ENCODE results near the gene SRI. TPM values are rescaled to one million over a fixed set of nuclear protein-coding genes. Genes with fewer than 3 reads are reported as not detected.

SRI gene
- polyA plus RNA-seq, 1 of the 3 experiments (the other 2 are of a cell fraction), result 197 TPM

DNA sequence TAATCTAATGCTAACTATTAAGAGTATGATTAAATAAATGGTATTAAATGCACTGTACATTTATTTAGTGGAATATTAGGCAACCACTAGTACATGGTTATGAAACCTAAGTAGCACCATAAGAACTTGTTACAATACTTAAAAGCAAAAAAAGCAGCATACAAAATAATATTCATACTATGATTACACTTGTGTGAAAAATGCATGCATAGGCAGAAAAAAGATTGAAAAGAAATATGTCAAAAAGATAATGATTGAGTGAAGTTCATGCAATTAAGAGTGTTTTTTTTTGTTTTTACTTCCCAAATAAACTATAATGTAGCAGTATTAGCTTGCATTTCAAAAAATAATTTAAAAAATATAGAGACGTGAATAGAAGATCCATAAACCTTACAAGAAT, 20.0 kb upstream of the SRI start:
- H3K27ac ChIP-seq (ENCODE audit: low read depth in 2 of 2, low read length in 1 of 2), result no peak overlapping the region
- H3K9ac ChIP-seq, result no peak overlapping the region
- whole genome bisulfite sequencing (ENCODE audit: low lambda C conversion rate), result 57% methylated on average over 1 of the region's 1 CpG
- ChIA-PET CTCF (interaction anchor here (1.1 kb wide), 1 partner anchor 25 kb away, joined by 4 read pairs; no protein-coding TSS in a partner anchor), POLR2A (no interaction called here)
- H2AFZ ChIP-seq (ENCODE audit: low read depth), result no peak overlapping the region
- no peaks in the 10 kb centered on the region; the same call in 1 of the 2 replicates for H3K27me3 ChIP-seq (ENCODE audit: insufficient read depth)
- no peaks in the 10 kb centered on the region for H3K9me3 ChIP-seq
- TF ChIP-seq TAF1 (IDR thresholded peaks at IDR 0.05; ENCODE audit: borderline replicate concordance, low read depth, low read length) (no peak), FOXM1 (IDR thresholded peaks at IDR 0.05; ENCODE audit: low read depth) (no peak), TEAD4 (IDR thresholded peaks at IDR 0.05; ENCODE audit: borderline replicate concordance, insufficient read depth) (no peak), MEF2A (IDR thresholded peaks at IDR 0.05; ENCODE audit: borderline replicate concordance, low read depth) (no peak)
- no peak overlapping the region for H3K4me2 ChIP-seq
- no peak for DNase-seq
- H3K9me2 ChIP-seq, result no peaks in the 10 kb centered on the region
- no peaks in the 10 kb centered on the region for H3F3A ChIP-seq (replicated peaks; ENCODE audit: insufficient read depth)
- no peaks in the 10 kb centered on the region for H4K20me1 ChIP-seq (ENCODE audit: insufficient read depth)
- no peak overlapping the region for H3K4me3 ChIP-seq (ENCODE audit: low read depth in 2 of 2, low read length in 1 of 2)
- no peaks in the 10 kb centered on the region for H3K79me2 ChIP-seq (ENCODE audit: insufficient read depth)
- H3K36me3 ChIP-seq (replicated peaks in 1 of 2; ENCODE audit: control insufficient read depth in 1 of 2, insufficient read depth in 2 of 2, low read length in 1 of 2), result no peaks in the 10 kb centered on the region
- peaks cover 0 to 4% of the 10 kb centered on the region in 2 experiments; a peak in 2 of 4 replicates for H3K4me1 ChIP-seq (ENCODE audit: control insufficient read depth in 1 of 2, insufficient read depth in 2 of 2, low read depth in 1 of 2, low read length in 1 of 2)

DNA sequence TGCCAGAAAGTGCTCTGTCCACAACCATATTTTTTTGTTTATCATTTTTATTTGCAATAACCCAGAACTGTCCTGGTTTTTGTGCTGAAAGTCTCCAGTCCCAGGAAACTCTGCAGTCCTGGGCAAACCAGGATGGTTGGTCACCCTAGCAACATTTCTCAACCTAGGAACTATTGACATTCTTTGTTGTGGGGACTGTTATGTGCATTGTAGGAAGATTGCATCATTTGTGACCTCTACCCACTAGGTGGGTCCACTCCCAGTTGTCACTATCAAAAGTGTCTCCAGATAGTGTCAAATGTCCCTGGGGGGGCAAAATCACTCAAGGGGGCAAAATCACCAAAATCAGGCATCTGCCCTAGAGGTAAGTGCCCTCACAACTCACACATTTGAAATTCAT, 14.0 kb upstream of the SRI start:
- Histone ChIP-seq H3K27ac (ENCODE audit: low read depth in 2 of 2, low read length in 1 of 2) (no peak overlapping the region), H3K4me2 (no peak overlapping the region), H4K20me1 (ENCODE audit: insufficient read depth) (no peaks in the 10 kb centered on the region), H3K9me2 (no peaks in the 10 kb centered on the region), H3K79me2 (ENCODE audit: insufficient read depth) (no peaks in the 10 kb centered on the region), H3K27me3 (ENCODE audit: insufficient read depth) (no peaks in the 10 kb centered on the region; the same call in 1 of the 2 replicates), H2AFZ (ENCODE audit: low read depth) (no peak overlapping the region), H3K4me1 (ENCODE audit: control insufficient read depth in 1 of 2, insufficient read depth in 2 of 2, low read depth in 1 of 2, low read length in 1 of 2) (no peaks in the 10 kb centered on the region), H3K9me3 (no peaks in the 10 kb centered on the region), H3K4me3 (ENCODE audit: low read depth in 2 of 2, low read length in 1 of 2) (no peak overlapping the region), H3F3A (replicated peaks; ENCODE audit: insufficient read depth) (no peaks in the 10 kb centered on the region), H3K36me3 (replicated peaks in 1 of 2; ENCODE audit: control insufficient read depth in 1 of 2, insufficient read depth in 2 of 2, low read length in 1 of 2) (no peaks in the 10 kb centered on the region), H3K9ac (no peak overlapping the region)
- TF ChIP-seq GATA2 (CRISPR knock-in tag; IDR thresholded peaks at IDR 0.05), result no peak
- no peak for TF ChIP-seq JUND (IDR thresholded peaks at IDR 0.05)
- TF ChIP-seq POLR2AphosphoS5 (IDR thresholded peaks at IDR 0.05; ENCODE audit: low read depth, low read length), result no peak
- no peak for TF ChIP-seq FOXM1 (IDR thresholded peaks at IDR 0.05; ENCODE audit: low read depth)
- no peak for TF ChIP-seq MEF2A (IDR thresholded peaks at IDR 0.05; ENCODE audit: borderline replicate concordance, low read depth)
- TF ChIP-seq FOXJ3 (CRISPR knock-in tag; IDR thresholded peaks at IDR 0.05), result no peak
- TF ChIP-seq RXRA (IDR thresholded peaks at IDR 0.05; ENCODE audit: borderline replicate concordance, low read depth), result no peak
- TF ChIP-seq, protein P1, sequence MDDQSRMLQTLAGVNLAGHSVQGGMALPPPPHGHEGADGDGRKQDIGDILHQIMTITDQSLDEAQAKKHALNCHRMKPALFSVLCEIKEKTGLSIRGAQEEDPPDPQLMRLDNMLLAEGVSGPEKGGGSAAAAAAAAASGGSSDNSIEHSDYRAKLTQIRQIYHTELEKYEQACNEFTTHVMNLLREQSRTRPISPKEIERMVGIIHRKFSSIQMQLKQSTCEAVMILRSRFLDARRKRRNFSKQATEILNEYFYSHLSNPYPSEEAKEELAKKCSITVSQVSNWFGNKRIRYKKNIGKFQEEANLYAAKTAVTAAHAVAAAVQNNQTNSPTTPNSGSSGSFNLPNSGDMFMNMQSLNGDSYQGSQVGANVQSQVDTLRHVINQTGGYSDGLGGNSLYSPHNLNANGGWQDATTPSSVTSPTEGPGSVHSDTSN (IDR thresholded peaks at IDR 0.05), result no peak
- TF ChIP-seq RCOR1 (IDR thresholded peaks at IDR 0.05; ENCODE audit: low read length), result no peak
- no peak for TF ChIP-seq YY1 (IDR thresholded peaks at IDR 0.05; ENCODE audit: low read depth)
- TF ChIP-seq, protein P2, sequence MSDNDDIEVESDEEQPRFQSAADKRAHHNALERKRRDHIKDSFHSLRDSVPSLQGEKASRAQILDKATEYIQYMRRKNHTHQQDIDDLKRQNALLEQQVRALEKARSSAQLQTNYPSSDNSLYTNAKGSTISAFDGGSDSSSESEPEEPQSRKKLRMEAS (IDR thresholded peaks at IDR 0.05; ENCODE audit: low read depth), result no peak
- TF ChIP-seq TAF1 (IDR thresholded peaks at IDR 0.05; ENCODE audit: borderline replicate concordance, low read depth, low read length), result no peak
- TF ChIP-seq, protein P3, sequence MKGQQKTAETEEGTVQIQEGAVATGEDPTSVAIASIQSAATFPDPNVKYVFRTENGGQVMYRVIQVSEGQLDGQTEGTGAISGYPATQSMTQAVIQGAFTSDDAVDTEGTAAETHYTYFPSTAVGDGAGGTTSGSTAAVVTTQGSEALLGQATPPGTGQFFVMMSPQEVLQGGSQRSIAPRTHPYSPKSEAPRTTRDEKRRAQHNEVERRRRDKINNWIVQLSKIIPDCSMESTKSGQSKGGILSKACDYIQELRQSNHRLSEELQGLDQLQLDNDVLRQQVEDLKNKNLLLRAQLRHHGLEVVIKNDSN (IDR thresholded peaks at IDR 0.05; ENCODE audit: borderline replicate concordance, low read depth), result no peak
- ChIA-PET POLR2A (no interaction called here), CTCF (interaction anchor here (1.0 to 1.8 kb wide), 3 partner anchors 10 to 13 kb away, joined by 3 to 5 read pairs (median 3); no protein-coding TSS in a partner anchor)
- no peak for DNase-seq

Measured in SK-N-SH (cell line).